Panc1 (cell line): Measurements from ENCODE around the gene CACNB1.

Source experiments
- POLR2AphosphoS5 ChIP-seq: IDR thresholded peaks from 2 replicates; pipeline ENCODE4 v1.6.1; 2012; ENCODE audit warnings: mild to moderate bottlenecking, low read depth, low read length, moderate library complexity
- SIN3A ChIP-seq: IDR thresholded peaks from 2 replicates; pipeline ENCODE4 v1.6.1; 2012; ENCODE audit warnings: low read depth, mild to moderate bottlenecking, low read length, moderate library complexity, borderline replicate concordance; ENCODE audit not compliant: insufficient read depth
- TF ChIP-seq, protein P1 (sequence below): fragments of 450-650 bp; IDR thresholded peaks from 2 replicates; pipeline ENCODE4 v1.5.1; 2017; ENCODE audit warnings: mild to moderate bottlenecking

DNA sequence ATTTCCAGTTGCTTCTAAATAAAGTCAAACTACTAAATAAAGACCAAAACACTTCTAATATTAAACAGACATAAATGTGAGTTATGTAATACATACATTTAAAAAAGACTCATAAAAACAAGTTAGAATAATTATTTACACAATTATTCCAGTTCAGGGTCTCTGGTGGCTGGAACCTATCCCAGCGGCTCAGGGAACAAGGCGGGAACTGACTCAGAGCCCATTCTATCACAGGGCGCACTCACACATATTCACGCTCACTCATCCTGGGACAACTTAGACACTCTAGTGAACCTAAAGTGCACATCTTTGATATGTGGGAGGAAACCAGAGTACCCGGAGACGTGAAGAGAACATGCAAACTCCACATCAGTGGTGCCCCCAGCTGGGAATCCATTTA lies 71.0 kb downstream of the CACNB1 start:
- TF ChIP-seq, protein P1, sequence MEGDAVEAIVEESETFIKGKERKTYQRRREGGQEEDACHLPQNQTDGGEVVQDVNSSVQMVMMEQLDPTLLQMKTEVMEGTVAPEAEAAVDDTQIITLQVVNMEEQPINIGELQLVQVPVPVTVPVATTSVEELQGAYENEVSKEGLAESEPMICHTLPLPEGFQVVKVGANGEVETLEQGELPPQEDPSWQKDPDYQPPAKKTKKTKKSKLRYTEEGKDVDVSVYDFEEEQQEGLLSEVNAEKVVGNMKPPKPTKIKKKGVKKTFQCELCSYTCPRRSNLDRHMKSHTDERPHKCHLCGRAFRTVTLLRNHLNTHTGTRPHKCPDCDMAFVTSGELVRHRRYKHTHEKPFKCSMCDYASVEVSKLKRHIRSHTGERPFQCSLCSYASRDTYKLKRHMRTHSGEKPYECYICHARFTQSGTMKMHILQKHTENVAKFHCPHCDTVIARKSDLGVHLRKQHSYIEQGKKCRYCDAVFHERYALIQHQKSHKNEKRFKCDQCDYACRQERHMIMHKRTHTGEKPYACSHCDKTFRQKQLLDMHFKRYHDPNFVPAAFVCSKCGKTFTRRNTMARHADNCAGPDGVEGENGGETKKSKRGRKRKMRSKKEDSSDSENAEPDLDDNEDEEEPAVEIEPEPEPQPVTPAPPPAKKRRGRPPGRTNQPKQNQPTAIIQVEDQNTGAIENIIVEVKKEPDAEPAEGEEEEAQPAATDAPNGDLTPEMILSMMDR, result no peak
- TF ChIP-seq POLR2AphosphoS5 (no peak), SIN3A (no peak)
